ENCODE data around the gene VSTM2L.

VSTM2L gene

GRCh38 chr20:37936041-37936440, 33.1 kb downstream of the VSTM2L start:
- DNase-seq (ENCODE audit: low read depth in 3 of 3, low spot score in 1 of 3) = no peak

- no peak for DNase-seq (ENCODE audit: low read depth in 3 of 3, low spot score in 1 of 3)
Observed at GRCh38 chr20:37936451-37936850, 33.5 kb downstream of the VSTM2L start.

DNA sequence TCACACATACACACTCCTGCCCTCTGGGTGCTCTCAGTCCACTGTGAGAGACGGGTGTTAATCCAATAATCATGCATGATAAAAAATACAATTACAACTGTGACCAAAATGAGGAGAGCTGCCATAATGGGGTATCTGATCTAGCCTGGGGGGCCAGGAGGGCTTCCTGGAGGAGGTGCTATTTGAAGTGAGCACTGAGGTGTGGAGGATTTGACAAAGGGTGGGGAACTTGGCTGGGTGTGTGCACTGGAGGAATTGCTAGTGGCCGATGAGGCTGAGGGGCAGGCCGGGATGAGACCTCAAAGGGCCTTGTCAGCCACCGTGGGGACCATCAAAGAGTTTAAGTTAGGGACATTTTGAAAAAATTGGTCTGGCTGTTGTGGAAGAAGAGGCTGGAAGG, 34.8 kb downstream of the VSTM2L start:
- DNase-seq (ENCODE audit: low read depth in 3 of 3, low spot score in 1 of 3) = no peak

DNA sequence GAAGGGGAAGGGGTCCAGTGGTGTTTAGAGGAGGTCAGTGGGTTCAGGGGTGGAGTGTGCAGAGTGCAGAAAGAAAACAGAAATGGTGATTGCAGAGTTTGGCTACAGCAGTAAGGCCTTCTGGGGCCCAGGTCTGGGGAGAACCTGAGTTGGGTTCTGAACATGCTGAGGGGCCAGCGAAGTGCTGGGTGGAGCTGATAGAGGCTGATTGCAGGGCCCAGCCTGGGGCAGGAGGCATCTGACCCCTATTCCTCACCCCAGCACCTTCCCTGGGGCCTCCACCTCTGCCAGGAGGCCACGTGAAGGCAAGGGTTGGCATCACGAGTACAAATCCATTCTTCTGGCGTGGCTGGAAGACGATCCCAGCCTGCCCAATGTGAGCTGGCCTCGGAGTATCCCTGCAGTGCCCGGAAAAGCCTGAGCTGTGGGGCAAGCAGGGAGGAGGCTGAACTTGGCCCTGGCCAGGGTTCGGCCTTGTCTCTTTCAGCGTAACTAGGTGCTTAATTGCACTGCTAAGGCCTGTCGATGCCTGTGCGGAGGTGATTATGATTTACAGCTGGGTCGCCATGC, 35.3 kb downstream of the VSTM2L start:
- no peak for DNase-seq (ENCODE audit: low read depth in 3 of 3, low spot score in 1 of 3)

DNA sequence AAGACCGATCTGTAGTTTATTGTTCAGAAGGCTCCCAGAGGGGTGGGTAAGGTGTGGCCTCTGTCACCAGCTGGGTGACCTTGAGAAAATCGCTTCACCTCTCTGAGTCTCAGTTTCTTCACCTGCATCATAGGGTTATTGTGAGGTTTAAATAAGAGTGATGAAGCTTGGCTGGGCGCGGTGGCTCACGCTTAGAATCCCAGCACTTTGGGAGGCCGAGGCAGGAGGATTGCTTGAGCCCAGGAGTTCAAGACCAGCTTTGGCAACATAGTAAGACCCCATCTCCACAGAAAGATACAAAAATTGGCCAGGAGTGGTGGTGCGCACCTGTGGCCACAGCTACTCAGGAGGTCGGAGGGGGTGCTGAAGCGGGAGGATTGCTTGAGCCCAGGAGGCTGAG, 36.0 kb downstream of the VSTM2L start:
- DNase-seq (ENCODE audit: low read depth in 3 of 3, low spot score in 1 of 3) = no peak

GRCh38 chr20:37939701-37940560, 37.0 kb downstream of the VSTM2L start:
- DNase-seq (ENCODE audit: low read depth in 3 of 3, low spot score in 1 of 3) = no peak

DNA sequence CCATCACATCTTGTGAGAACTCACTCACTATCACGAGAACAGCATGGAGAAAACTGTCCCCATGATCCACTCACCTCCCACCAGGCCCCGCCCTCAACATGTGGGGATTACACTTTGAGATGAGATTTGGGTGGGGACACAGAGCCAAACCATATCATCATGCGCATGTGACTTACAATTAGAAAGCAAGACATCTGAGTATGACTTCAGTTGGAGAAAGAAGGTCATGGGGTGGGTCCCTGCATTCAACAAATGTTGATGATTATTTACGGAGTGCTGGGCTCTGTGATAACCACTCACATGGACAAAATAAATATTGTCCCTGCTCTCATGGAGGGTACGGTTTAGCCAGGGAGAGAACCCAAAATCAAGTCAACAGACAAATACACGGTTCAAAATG, 37.9 kb downstream of the VSTM2L start:
- DNase-seq (ENCODE audit: low read depth in 3 of 3, low spot score in 1 of 3) = no peak

GRCh38 chr20:37941332-37941731, 38.4 kb downstream of the VSTM2L start:
- no peak for DNase-seq (ENCODE audit: low read depth in 3 of 3, low spot score in 1 of 3)

- DNase-seq (ENCODE audit: low read depth in 3 of 3, low spot score in 1 of 3) = no peak
Observed at GRCh38 chr20:37941992-37942391, 39.1 kb downstream of the VSTM2L start.

DNA sequence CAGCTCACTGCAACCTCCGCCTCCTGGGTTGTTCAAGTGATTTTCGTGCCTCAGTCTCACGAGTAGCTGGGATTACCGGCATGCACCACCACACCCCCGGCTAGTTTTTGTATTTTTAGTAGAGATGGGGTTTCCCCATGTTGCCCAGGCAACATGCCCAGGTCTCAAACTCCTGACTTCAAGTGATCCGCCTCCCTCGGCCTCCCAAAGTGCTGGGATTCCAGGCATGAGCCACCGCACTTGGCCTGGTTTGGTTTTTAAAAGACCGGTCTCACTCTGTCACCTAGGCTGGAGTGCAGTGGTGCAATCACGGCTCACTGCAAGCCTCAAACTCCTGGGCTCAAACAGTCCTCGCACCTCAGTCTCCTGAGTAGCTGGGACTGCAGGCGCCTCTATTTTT, 40.1 kb downstream of the VSTM2L start:
- no peak for DNase-seq (ENCODE audit: low read depth in 3 of 3, low spot score in 1 of 3)

- DNase-seq (ENCODE audit: low read depth in 3 of 3, low spot score in 1 of 3) = no peak
Observed at GRCh38 chr20:37943501-37944455, 40.9 kb downstream of the VSTM2L start.

DNA sequence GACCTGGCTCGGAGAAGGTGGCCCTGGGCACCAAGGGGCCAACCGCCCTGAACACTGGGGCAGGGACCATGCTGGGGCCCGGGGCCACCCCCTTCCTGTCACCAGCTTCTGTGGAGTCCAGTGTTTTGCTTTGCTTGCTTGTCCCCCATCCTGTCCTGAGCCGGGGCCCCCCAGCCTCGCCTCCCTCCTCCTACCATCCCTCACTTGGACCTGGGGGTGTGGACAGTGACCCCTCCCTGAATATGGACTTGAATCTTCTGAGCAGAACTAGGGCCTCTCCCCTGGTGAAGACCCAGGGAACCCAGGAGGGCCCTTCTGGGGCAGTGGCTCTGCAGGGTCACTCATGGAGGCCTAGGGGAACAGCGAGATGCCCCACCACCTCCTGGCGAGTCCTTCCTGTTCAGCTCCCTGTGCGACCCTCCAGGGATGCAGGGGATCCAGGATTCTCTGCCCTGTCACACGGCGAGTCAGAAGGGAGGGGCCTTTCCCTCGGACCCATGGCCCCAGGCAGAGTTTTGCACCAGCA, 41.6 kb downstream of the VSTM2L start:
- DNase-seq (ENCODE audit: low read depth in 3 of 3, low spot score in 1 of 3) = no peak

DNA sequence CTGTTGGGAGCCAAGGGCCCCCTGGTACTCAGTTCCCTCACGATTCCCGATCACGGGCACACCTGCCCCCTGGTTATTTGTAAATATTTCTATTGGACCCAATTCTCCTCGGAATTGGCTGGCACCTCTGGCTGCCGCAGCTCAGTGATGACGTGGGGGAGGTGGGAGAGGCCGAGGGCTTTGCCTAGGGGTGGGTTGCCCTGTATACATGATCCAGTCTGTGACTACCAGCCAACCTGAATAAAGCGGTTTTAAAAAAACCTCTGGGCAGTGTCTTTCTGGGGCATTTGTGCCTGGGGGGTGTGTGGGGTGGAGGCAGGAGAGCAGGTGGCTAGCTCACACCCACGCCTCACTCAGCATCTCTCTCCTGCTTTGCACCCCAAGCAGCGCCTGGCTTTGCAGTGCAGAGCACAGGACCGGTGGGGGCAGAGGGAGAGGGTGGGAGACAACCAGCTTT, 42.2 kb downstream of the VSTM2L start:
- DNase-seq (ENCODE audit: low read depth in 3 of 3, low spot score in 1 of 3) = no peak

GRCh38 chr20:37946946-37947345, 44.0 kb downstream of the VSTM2L start:
- DNase-seq (ENCODE audit: low read depth in 3 of 3, low spot score in 1 of 3) = no peak

GRCh38 chr20:37947943-37948342, 45.0 kb downstream of the VSTM2L start:
- no peak for DNase-seq (ENCODE audit: low read depth in 3 of 3, low spot score in 1 of 3)

DNA sequence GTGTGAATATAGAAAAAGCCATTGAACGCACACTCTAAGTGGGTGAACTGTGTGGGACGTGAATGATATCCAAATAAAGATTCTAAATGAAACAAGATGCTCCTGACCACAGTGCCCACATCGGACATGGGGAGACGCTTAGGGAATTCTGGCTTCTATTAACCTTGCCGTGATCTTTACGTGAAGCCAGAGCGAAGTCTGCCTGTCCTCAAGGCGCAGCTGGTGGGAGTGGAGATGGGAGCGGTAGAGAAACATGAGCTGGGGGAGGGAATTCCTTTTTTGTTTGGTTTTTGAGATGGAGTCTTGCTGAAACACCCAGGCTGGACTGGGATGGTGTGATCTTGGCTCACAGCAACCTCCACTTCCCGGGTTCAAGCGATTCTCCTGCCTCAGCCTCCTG, 46.0 kb downstream of the VSTM2L start:
- no peak for DNase-seq (ENCODE audit: low read depth in 3 of 3, low spot score in 1 of 3)

- no peak for DNase-seq (ENCODE audit: low read depth in 3 of 3, low spot score in 1 of 3)
Observed at GRCh38 chr20:37954190-37954589, 51.3 kb downstream of the VSTM2L start.

DNA sequence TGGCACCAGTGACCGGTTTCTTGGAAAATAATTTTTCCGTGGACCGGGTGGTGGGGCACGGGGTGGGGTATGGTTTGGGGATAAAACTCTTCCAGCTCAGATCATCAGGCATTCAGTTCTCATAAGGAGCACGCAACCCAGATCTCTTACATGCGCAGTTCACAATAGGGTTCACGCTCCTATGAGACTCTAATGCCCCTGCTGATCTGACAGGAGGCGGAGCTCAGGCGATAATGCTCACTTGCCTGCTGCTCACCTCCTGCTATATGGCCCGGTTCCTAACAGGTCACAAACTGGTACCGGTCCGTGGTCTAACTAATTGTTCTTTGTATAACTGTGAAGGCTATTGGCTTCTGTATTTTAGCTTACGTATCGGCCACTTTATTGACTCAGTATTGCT, 51.7 kb downstream of the VSTM2L start:
- DNase-seq (ENCODE audit: low read depth in 3 of 3, low spot score in 1 of 3) = no peak

DNA sequence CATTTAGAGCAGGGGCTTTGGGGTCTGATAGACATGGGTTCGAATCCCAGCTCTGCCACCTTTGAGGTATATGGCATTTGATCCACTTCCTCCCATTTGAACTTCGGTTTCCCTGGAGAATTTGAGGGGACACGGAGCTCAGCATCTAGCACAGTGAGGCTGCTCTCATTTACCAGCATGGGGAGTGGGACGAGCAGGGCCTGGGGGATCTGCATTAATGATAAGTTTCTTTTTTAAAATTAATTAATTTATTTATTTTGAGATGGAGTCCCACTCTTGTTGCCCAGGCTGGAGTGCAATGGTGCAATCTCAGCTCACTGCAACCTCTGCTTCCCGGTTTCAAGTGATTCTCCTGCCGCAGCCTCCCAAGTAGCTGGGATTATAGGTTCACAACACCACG, 52.6 kb downstream of the VSTM2L start:
- DNase-seq (ENCODE audit: low read depth in 3 of 3, low spot score in 1 of 3) = no peak

GRCh38 chr20:37956107-37956585, 53.2 kb downstream of the VSTM2L start:
- DNase-seq (ENCODE audit: low read depth in 3 of 3, low spot score in 1 of 3) = no peak

DNA sequence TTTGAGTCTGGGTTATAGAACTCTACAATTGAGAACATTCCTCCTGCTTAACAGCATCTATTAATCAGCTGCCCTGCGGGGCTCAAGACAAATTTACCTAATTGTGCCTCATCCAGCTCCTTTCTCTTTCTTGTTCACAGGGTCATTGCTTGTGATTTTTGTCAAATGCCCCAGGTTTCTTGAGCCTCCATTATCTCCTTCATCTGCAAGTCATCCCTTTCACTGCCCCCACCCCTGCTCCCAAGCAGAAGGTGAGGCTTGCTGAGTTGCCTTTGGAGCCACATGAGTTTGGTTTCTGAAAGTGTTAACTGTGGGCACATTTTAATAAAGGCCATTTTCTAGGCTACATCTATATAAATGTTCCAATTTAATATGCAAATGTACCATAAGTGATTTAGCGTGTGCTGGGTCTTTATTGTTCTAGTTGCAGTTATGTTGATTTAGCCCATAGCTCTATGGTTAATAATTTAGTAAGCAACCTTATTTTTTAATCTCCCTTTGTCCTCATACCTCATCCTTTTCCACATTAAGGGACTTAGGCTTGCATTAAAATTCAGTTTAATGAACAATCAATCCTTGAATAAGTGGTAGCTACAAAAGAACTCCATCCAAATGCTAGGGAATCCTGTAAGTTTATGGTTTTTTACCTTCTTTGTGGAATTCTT, 56.1 kb downstream of the VSTM2L start:
- DNase-seq (ENCODE audit: low read depth in 3 of 3, low spot score in 1 of 3) = no peak
